A549 (cell line): ENCODE measurements around the gene MEF2C. TPM values are rescaled to one million over a fixed set of nuclear protein-coding genes. Genes with fewer than 3 reads are reported as not detected.
"Not testable (repeated sequence)": the region's sequence is repeated elsewhere in the genome, so short reads cannot be mapped to it uniquely, and the experiment has no call there.

Source experiments
- ATAC-seq, 2 experiments: fragments of 200-7000 bp in 1 of 2; fragments of >200 bp in 1 of 2; cut with Nextera tagmentation in 1 of 2; cut with Tn5 transposase in 1 of 2; 3 replicates each; pipeline versions ENCODE4 v1.8.0 to v1.9.1; 2018 to 2020; ENCODE audit warnings: mild to moderate bottlenecking in 1 of 2, moderate library complexity in 1 of 2
- CTCF ChIA-PET: fragments of 300-600 bp; sonication (Branson Sonifier 250); formaldehyde crosslinking; extraction: SDS; loops from one replicate; lab custom pipeline; 2021; ENCODE audit warnings: antibody characterized with exemption, inconsistent platforms; lab: Yijun Ruan, JAX
- POLR2A ChIA-PET: fragments of 350-600 bp; formaldehyde crosslinking; extraction: SDS; loops from one replicate; lab custom pipeline; 2021; ENCODE audit warnings: antibody characterized with exemption, inconsistent platforms; lab: Yijun Ruan, JAX
- DNase-seq, 2 experiments: peaks; one replicate each; pipeline versions ENCODE4 v3.0.0 to v3.0.0-alpha.2; 2011 to 2016; ENCODE audit warnings: low read depth in 1 of 2, low spot score in 1 of 2
- FAIRE-seq: peaks from 2 replicates; lab custom pipeline; 2011; peaks lifted over from hg19 to GRCh38; lab: Jason Lieb, UNC
- H3K27ac ChIP-seq, 2 experiments: fragments of >200 bp; sonication (Bioruptor Twin); formaldehyde crosslinking; 3 replicates each; pipeline ENCODE4 v1.5.1; 2016 to 2017
- H3K4me1 ChIP-seq: fragments of >200 bp; sonication (Bioruptor Twin); formaldehyde crosslinking; 3 replicates; pipeline ENCODE4 v1.6.1; 2016
- H3K4me2 ChIP-seq: fragments of >200 bp; sonication (Bioruptor Twin); formaldehyde crosslinking; 3 replicates; pipeline ENCODE4 v1.6.1; 2016
- H3K4me3 ChIP-seq: fragments of >200 bp; sonication (Bioruptor Twin); formaldehyde crosslinking; 3 replicates; pipeline ENCODE4 v1.5.1; 2016
- H3K9me3 ChIP-seq: fragments of >200 bp; sonication (Bioruptor Twin); formaldehyde crosslinking; 3 replicates; pipeline ENCODE4 v1.6.1; 2016
- BHLHE40 ChIP-seq: IDR thresholded peaks from 2 replicates; pipeline ENCODE4 v1.6.1; 2012; ENCODE audit warnings: low read depth, low read length, inconsistent platforms
- CBX8 ChIP-seq: fragments of 200-600 bp; sonication (generic); IDR thresholded peaks from 2 replicates; pipeline ENCODE4 v1.6.1; 2016
- CEBPB ChIP-seq, 2 experiments: fragments of >200 bp in 1 of 2; sonication (Bioruptor Twin) in 1 of 2; formaldehyde crosslinking in 1 of 2; IDR thresholded peaks; 2 replicates each; pipeline ENCODE4 v1.6.1; 2012 to 2016
- CHD4 ChIP-seq: fragments of 200-600 bp; sonication (generic); IDR thresholded peaks from 2 replicates; pipeline ENCODE4 v1.6.1; 2016; ENCODE audit warnings: antibody characterized with exemption, mild to moderate bottlenecking, borderline replicate concordance
- CTCF ChIP-seq: fragments of >200 bp; sonication (Bioruptor Twin); formaldehyde crosslinking; IDR thresholded peaks from 3 replicates; pipeline ENCODE4 v1.5.1; 2016
- EHMT2 ChIP-seq: fragments of 200-600 bp; sonication (generic); IDR thresholded peaks from 2 replicates; pipeline ENCODE4 v1.6.1; 2016; ENCODE audit warnings: antibody characterized with exemption, low read depth, mild to moderate bottlenecking, moderate library complexity
- EP300 ChIP-seq, 2 experiments: fragments of >200 bp; sonication (Bioruptor Twin); formaldehyde crosslinking; IDR thresholded peaks; 2 replicates in 1 of 2; 3 replicates in 1 of 2; pipeline ENCODE4 v1.6.1; 2016 to 2017
- ESRRA ChIP-seq: fragments of 150-350 bp; IDR thresholded peaks from 2 replicates; pipeline ENCODE4 v1.6.1; 2014; ENCODE audit warnings: mild to moderate bottlenecking, low read length, borderline replicate concordance
- GATA3 ChIP-seq: IDR thresholded peaks from 2 replicates; pipeline ENCODE4 v1.6.1; 2012; ENCODE audit warnings: borderline replicate concordance
- HES2 ChIP-seq: fragments of >200 bp; sonication (Bioruptor Twin); formaldehyde crosslinking; IDR thresholded peaks from 2 replicates; pipeline ENCODE4 v1.6.1; 2016
- HMGXB4 ChIP-seq: fragments of 250-450 bp; sonication (Bioruptor Pico); IDR thresholded peaks from 2 replicates; pipeline ENCODE4 v1.5.0; 2021; ENCODE audit warnings: mild to moderate bottlenecking, moderate library complexity, borderline replicate concordance
- HOXB5 ChIP-seq: fragments of 250-450 bp; sonication (Bioruptor Pico); IDR thresholded peaks from 2 replicates; pipeline ENCODE4 v1.5.0; 2020; ENCODE audit warnings: mild to moderate bottlenecking, moderate library complexity
- JUNB ChIP-seq: fragments of >200 bp; sonication (Bioruptor Twin); formaldehyde crosslinking; IDR thresholded peaks from 2 replicates; pipeline ENCODE4 v1.6.1; 2016
- KDM1A ChIP-seq: fragments of 200-600 bp; sonication (generic); IDR thresholded peaks from 2 replicates; pipeline ENCODE4 v1.6.1; 2016; ENCODE audit warnings: low read depth, mild to moderate bottlenecking
- KDM5A ChIP-seq: fragments of 200-600 bp; sonication (generic); IDR thresholded peaks from 2 replicates; pipeline ENCODE4 v1.6.1; 2016; ENCODE audit warnings: antibody characterized with exemption, mild to moderate bottlenecking
- MAX ChIP-seq: IDR thresholded peaks from 2 replicates; pipeline ENCODE4 v1.6.1; 2012
- MYC ChIP-seq: IDR thresholded peaks from 2 replicates; pipeline ENCODE4 v1.6.1; 2012; ENCODE audit warnings: mild to moderate bottlenecking, inconsistent platforms, low read length, improper control_type of control experiment, borderline replicate concordance
- NR3C1 ChIP-seq: fragments of >200 bp; sonication (Bioruptor Twin); formaldehyde crosslinking; IDR thresholded peaks from 3 replicates; pipeline ENCODE4 v1.6.1; 2017
- PBX3 ChIP-seq: IDR thresholded peaks from 2 replicates; pipeline ENCODE4 v1.6.1; 2012
- PHF8 ChIP-seq: fragments of 200-600 bp; sonication (generic); IDR thresholded peaks from 2 replicates; pipeline ENCODE4 v1.6.1; 2016; ENCODE audit warnings: low read depth, mild to moderate bottlenecking, antibody characterized with exemption, moderate library complexity, borderline replicate concordance
- POLR2AphosphoS2 ChIP-seq: conservative IDR thresholded peaks from 2 replicates; pipeline ENCODE4 v1.6.1; 2012; ENCODE audit warnings: low read length, improper control_type of control experiment, inconsistent platforms
- RAD21 ChIP-seq, 2 experiments: fragments of >200 bp in 1 of 2; sonication (Bioruptor Twin) in 1 of 2; formaldehyde crosslinking in 1 of 2; IDR thresholded peaks in 1 of 2; conservative IDR thresholded peaks in 1 of 2; 2 replicates in 1 of 2; 3 replicates in 1 of 2; pipeline ENCODE4 v1.6.1; 2012 to 2018; ENCODE audit warnings: inconsistent platforms in 1 of 2
- RARB ChIP-seq: fragments of 250-450 bp; sonication (Bioruptor Pico); IDR thresholded peaks from 2 replicates; pipeline ENCODE4 v1.8.0; 2021; ENCODE audit warnings: mild to moderate bottlenecking, moderate library complexity
- RCOR1 ChIP-seq: fragments of 150-350 bp; IDR thresholded peaks from 2 replicates; pipeline ENCODE4 v1.6.1; 2014; ENCODE audit warnings: antibody characterized with exemption, low read length, low read depth
- RNF2 ChIP-seq: fragments of 200-600 bp; sonication (generic); IDR thresholded peaks from 2 replicates; pipeline ENCODE4 v1.6.1; 2016; ENCODE audit warnings: low read depth, mild to moderate bottlenecking, antibody characterized with exemption, moderate library complexity, borderline replicate concordance
- SREBF2 ChIP-seq: fragments of 450-650 bp; IDR thresholded peaks from 2 replicates; pipeline ENCODE4 v1.6.1; 2014; ENCODE audit warnings: mild to moderate bottlenecking, moderate library complexity
- USF2 ChIP-seq: fragments of 450-650 bp; IDR thresholded peaks from 2 replicates; pipeline ENCODE4 v1.6.1; 2014; ENCODE audit warnings: antibody characterized with exemption
- ZFP36 ChIP-seq: fragments of 450-650 bp; IDR thresholded peaks from 2 replicates; pipeline ENCODE4 v1.6.1; 2014; ENCODE audit warnings: borderline replicate concordance; ENCODE audit not compliant: partially characterized antibody
- ZSCAN20 ChIP-seq: fragments of 250-450 bp; sonication (Bioruptor Pico); IDR thresholded peaks from 2 replicates; pipeline ENCODE4 v1.8.0; 2022; ENCODE audit warnings: mild to moderate bottlenecking, moderate library complexity
- WGBS: methylation state at CpG from one replicate; pipeline ENCODE4 v1.1.6; 2017; ENCODE audit errors: missing lambda C conversion rate; 5-methylcytosine and 5-hydroxymethylcytosine counted together
- polyA plus RNA-seq, 4 experiments: library from polyadenylated mRNA; depleted of rRNA in 3 of 4; stranded (reverse); fragments of >200 nt; fragmentation: RNase III in 1 of 4; extraction: RNeasy Plus Mini Kit Qiagen cat#74134 plus additional on column Dnase treatment in 1 of 4; gene quantifications; 2 replicates in 3 of 4; 3 replicates in 1 of 4; pipeline ENCODE4 v1.2.3, GENCODE V29; 2011 to 2017

Gene MEF2C
- polyA plus RNA-seq, 2 of the 4 experiments (the other 2 are of a cell fraction): 0.03 to 0.06 TPM

GRCh38 chr5:88856381-88856780 lies 26.6 kb downstream of the MEF2C start:
- H3K4me2 ChIP-seq, CTCF ChIA-PET, H3K27ac ChIP-seq, DNase-seq, POLR2A ChIA-PET, H3K4me3 ChIP-seq, H3K9me3 ChIP-seq, FAIRE-seq, H3K4me1 ChIP-seq, ATAC-seq: not testable (repeated sequence)
- peak; percentile 43 for TF ChIP-seq ZFP36
- 0% methylated on average over 3 of the region's 3 CpGs for WGBS

- Histone ChIP-seq H3K9me3 (no peaks in the 10 kb centered on the region), H3K27ac (no peak overlapping the region), H3K4me1 (no peaks in the 10 kb centered on the region), H3K4me3 (no peak overlapping the region), H3K4me2 (no peak overlapping the region)
- ChIA-PET POLR2A (no interaction called here), CTCF (no interaction called here)
- no peak for FAIRE-seq
- TF ChIP-seq ESRRA (no peak), MYC (no peak), CBX8 (no peak), MAX (no peak), PBX3 (no peak), CHD4 (no peak), RARB (CRISPR knock-in tag) (no peak), RNF2 (no peak), RCOR1 (no peak), NR3C1 (no peak), PHF8 (no peak), HOXB5 (CRISPR knock-in tag) (no peak), USF2 (no peak), RAD21 (conservative IDR thresholded peaks at IDR 0.05 in 1 of 2, IDR thresholded peaks at IDR 0.05 in 1 of 2) (no peak), EP300 (IDR thresholded peaks at IDR 0.05) (no peak), CTCF (no peak), POLR2AphosphoS2 (no peak), BHLHE40 (no peak), GATA3 (no peak), KDM5A (no peak)
- 0% methylated on average over 2 of the region's 2 CpGs for whole genome bisulfite sequencing
- ATAC-seq: no peak
- DNase-seq: no peak
These were observed 28.2 kb downstream of the MEF2C start for GRCh38 chr5:88854769-88855168.

GRCh38 chr5:88847420-88847819 lies 35.6 kb downstream of the MEF2C start:
- H3K4me2 ChIP-seq: no peak overlapping the region
- POLR2A ChIA-PET: no interaction called here
- FAIRE-seq (no peak), DNase-seq (no peak), ATAC-seq (no peak)
- H3K27ac ChIP-seq: no peak overlapping the region
- CTCF ChIA-PET: no interaction called here
- H3K4me3 ChIP-seq: no peak overlapping the region
- H3K4me1 ChIP-seq: no peaks in the 10 kb centered on the region
- H3K9me3 ChIP-seq: no peaks in the 10 kb centered on the region
- 30% methylated on average over 1 of the region's 1 CpG for WGBS
- TF ChIP-seq PHF8 (no peak), SREBF2 (no peak), CEBPB (IDR thresholded peaks at IDR 0.05) (no peak), JUNB (no peak), HES2 (no peak), HMGXB4 (no peak), ZSCAN20 (no peak), USF2 (no peak), ESRRA (no peak), EHMT2 (no peak), RCOR1 (no peak), KDM1A (no peak), HOXB5 (CRISPR knock-in tag) (no peak)
